Aorta (tissue), 5 donors: ENCODE measurements around the gene KLF18. TPM values are rescaled to one million over a fixed set of nuclear protein-coding genes. Genes with fewer than 3 reads are reported as not detected.

ENCODE experiments used
- ATAC-seq: fragments of 200-7000 bp; cut with Tn5 transposase; one replicate; pipeline ENCODE4 v1.9.1; 2022; ENCODE audit warnings: moderate library complexity; ENCODE audit not compliant: low FRiP score
- DNase-seq, 2 donors: peaks; one replicate each; pipeline ENCODE4 v3.0.0-alpha.2; 2020
- H3K27ac ChIP-seq, 2 donors: one replicate each; pipeline ENCODE4 v1.5.1; 2013; ENCODE audit warnings: low read length in 2 of 2, mild to moderate bottlenecking in 2 of 2, moderate library complexity in 2 of 2, control low read depth in 1 of 2, inconsistent platforms in 1 of 2, low read depth in 1 of 2
- H3K27me3 ChIP-seq, 2 donors: one replicate each; pipeline ENCODE4 v1.6.1; 2013; ENCODE audit warnings: control low read depth in 1 of 2, low read length in 1 of 2, mild to moderate bottlenecking in 1 of 2, moderate library complexity in 1 of 2; ENCODE audit not compliant: insufficient read depth in 2 of 2, control insufficient read depth in 1 of 2
- H3K36me3 ChIP-seq, 2 donors: one replicate each; pipeline ENCODE4 v1.6.1; 2013; ENCODE audit warnings: control low read depth in 1 of 2, low read length in 1 of 2, mild to moderate bottlenecking in 1 of 2; ENCODE audit not compliant: insufficient read depth in 2 of 2, control insufficient read depth in 1 of 2
- H3K4me1 ChIP-seq, 2 donors: one replicate each; pipeline ENCODE4 v1.6.1; 2013; ENCODE audit warnings: low read length in 2 of 2, control low read depth in 1 of 2, mild to moderate bottlenecking in 1 of 2, moderate library complexity in 1 of 2; ENCODE audit not compliant: insufficient read depth in 2 of 2, control insufficient read depth in 1 of 2
- H3K4me3 ChIP-seq, 2 donors: one replicate each; pipeline ENCODE4 v1.5.1; 2013; ENCODE audit warnings: low read length in 2 of 2, control low read depth in 1 of 2, mild to moderate bottlenecking in 1 of 2
- H3K9me3 ChIP-seq: one replicate; pipeline ENCODE4 v1.6.1; 2013; ENCODE audit warnings: mild to moderate bottlenecking, low read length; ENCODE audit not compliant: control insufficient read depth
- WGBS, 2 donors: extraction: QIAGEN DNeasy Blood & Tissue Kit; methylation state at CpG; one replicate each; pipeline ENCODE4 v1.1.7; 2013; 5-methylcytosine and 5-hydroxymethylcytosine counted together
- intact Hi-C, 2 donors: fragments of 100-400 bp; cut with DNase I; formaldehyde crosslinking; loops; one replicate each; pipeline versions ENCODE4 v1.14.2 to v1.15.0; 2022
- polyA plus RNA-seq, 2 donors: library from polyadenylated mRNA; stranded (reverse); fragments of 200-250 nt; gene quantifications; one replicate each; pipeline ENCODE4 v1.2.3, GENCODE V29; 2013
- total RNA-seq, 2 donors: library from RNA; stranded (reverse); fragmentation: NEBNext Ultra II Directional; extraction: Animal tissue kit (Norgen Biotek cat#: 25700); gene quantifications; one replicate each; pipeline ENCODE4 v1.2.1, GENCODE V29; 2021
- donor health status: healthy with polysubstance abuse.
- donor health status: Bipolar disorder and iron deficiency.
- donor health status: DM: no; HTN: no; CAD: no.
- donor health status: DM: no; HTN: no; CAD: no.
- donor health status: DM: yes; HTN: yes; CAD: no.

The KLF18 gene
- total and polyA plus RNA-seq, 4 donors = not detected

- H3K9me3 ChIP-seq = no peaks in the 10 kb centered on the region
- WGBS, 2 donors = 89 to 98% methylated on average over 2 of the region's 2 CpGs
- H3K4me3 ChIP-seq = no peak overlapping the region
- H3K27ac ChIP-seq = no peak overlapping the region
- no peaks in the 10 kb centered on the region for H3K4me1 ChIP-seq
- intact Hi-C loops = no loop called here
- H3K27me3 ChIP-seq = no peaks in the 10 kb centered on the region
- no peak for ATAC-seq
- no peak for DNase-seq
- H3K36me3 ChIP-seq = no peaks in the 10 kb centered on the region
These were observed 28.3 kb downstream of the KLF18 start for GRCh38 chr1:44113095-44113609.

DNA sequence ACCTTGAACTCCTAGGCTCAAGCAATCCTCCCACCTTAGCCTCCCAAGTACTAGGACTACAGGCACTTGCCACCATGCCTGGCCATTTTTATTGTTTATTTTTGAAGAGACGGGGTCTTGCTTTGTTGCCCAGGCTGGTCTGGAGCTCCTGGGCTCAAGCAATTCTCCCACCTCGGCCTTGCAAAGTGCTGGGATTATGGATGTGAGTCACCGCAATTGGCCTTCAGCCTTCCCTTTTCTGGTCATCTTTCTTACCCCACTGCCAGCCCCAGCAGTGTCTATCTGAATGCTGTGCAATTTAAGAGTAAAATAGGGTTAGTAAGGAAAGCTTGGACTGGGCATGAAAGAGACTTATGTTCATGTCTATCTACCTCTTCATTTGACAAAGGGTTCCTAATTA, 28.9 kb downstream of the KLF18 start:
- H3K9me3 ChIP-seq = no peaks in the 10 kb centered on the region
- no peaks in the 10 kb centered on the region for H3K27me3 ChIP-seq
- no peaks in the 10 kb centered on the region for H3K36me3 ChIP-seq
- no peak for DNase-seq
- no peak overlapping the region for H3K4me3 ChIP-seq
- intact Hi-C loops = no loop called here
- WGBS, 2 donors = 80 to 88% methylated on average over 3 of the region's 3 CpGs
- ATAC-seq = no peak
- H3K4me1 ChIP-seq = no peaks in the 10 kb centered on the region
- H3K27ac ChIP-seq = no peak overlapping the region

GRCh38 chr1:44111861-44112260, 29.6 kb downstream of the KLF18 start:
- H3K27me3 ChIP-seq = no peaks in the 10 kb centered on the region
- DNase-seq (no peak), ATAC-seq (no peak)
- intact Hi-C loops = no loop called here
- no peaks in the 10 kb centered on the region for H3K36me3 ChIP-seq
- no peaks in the 10 kb centered on the region for H3K9me3 ChIP-seq
- no peak overlapping the region for H3K27ac ChIP-seq
- H3K4me3 ChIP-seq = no peak overlapping the region
- 82 to 86% methylated on average over 4 of the region's 4 CpGs for WGBS, 2 donors
- H3K4me1 ChIP-seq = no peaks in the 10 kb centered on the region

- WGBS, 2 donors = 95% methylated on average over 5 of the region's 5 CpGs
- intact Hi-C loops = no loop called here
- H3K9me3 ChIP-seq = no peaks in the 10 kb centered on the region
- no peaks in the 10 kb centered on the region for H3K36me3 ChIP-seq
- no peaks in the 10 kb centered on the region for H3K4me1 ChIP-seq
- ATAC-seq (no peak), DNase-seq (no peak)
- no peaks in the 10 kb centered on the region for H3K27me3 ChIP-seq
- H3K27ac ChIP-seq = no peak overlapping the region
- H3K4me3 ChIP-seq = no peak overlapping the region
These were observed 30.5 kb downstream of the KLF18 start for GRCh38 chr1:44110916-44111315.

- H3K27ac ChIP-seq = no peak overlapping the region
- no peaks in the 10 kb centered on the region for H3K4me1 ChIP-seq
- H3K36me3 ChIP-seq = no peaks in the 10 kb centered on the region
- H3K27me3 ChIP-seq = no peaks in the 10 kb centered on the region
- intact Hi-C loops = no loop called here
- WGBS, 2 donors = 96 to 97% methylated on average over 1 of the region's 1 CpG
- no peaks in the 10 kb centered on the region for H3K9me3 ChIP-seq
- DNase-seq = no peak
- no peak overlapping the region for H3K4me3 ChIP-seq
- ATAC-seq = no peak
These were observed 32.5 kb downstream of the KLF18 start for GRCh38 chr1:44108971-44109370.

- 83 to 87% methylated on average over 1 of the region's 1 CpG for WGBS, 2 donors
- Histone ChIP-seq H3K27ac (no peak overlapping the region), H3K9me3 (no peaks in the 10 kb centered on the region), H3K27me3 (no peaks in the 10 kb centered on the region), H3K4me3 (no peak overlapping the region), H3K36me3 (no peaks in the 10 kb centered on the region), H3K4me1 (no peaks in the 10 kb centered on the region)
- ATAC-seq (no peak), DNase-seq (no peak)
- intact Hi-C loops = no loop called here
These were observed 33.2 kb downstream of the KLF18 start for GRCh38 chr1:44108241-44108640.

DNA sequence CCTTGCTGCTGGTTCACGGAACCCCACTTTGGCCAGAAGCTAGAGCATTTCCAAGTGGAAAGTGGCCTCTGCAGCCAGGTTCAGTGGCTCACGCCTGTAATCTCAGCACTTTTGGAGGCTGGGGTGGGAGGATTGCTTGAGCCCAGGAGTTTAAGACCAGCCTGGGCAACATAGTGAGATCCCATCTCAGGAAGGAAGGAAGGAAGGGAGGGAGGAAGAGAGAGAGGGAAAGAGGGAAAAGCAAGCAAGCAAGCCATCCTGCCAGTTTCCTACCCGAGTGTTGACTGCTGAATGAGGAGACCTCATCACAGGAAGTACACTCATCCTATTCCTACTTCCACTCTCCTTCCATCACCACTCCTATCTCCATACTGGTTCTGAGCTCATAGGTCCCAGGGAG, 35.6 kb downstream of the KLF18 start:
- DNase-seq = no peak
- no peaks in the 10 kb centered on the region for H3K27me3 ChIP-seq
- 89 to 97% methylated on average over 3 of the region's 3 CpGs for WGBS, 2 donors
- H3K27ac ChIP-seq = no peak overlapping the region
- ATAC-seq = no peak
- no peak overlapping the region for H3K4me3 ChIP-seq
- no peaks in the 10 kb centered on the region for H3K4me1 ChIP-seq
- H3K36me3 ChIP-seq = no peaks in the 10 kb centered on the region
- intact Hi-C loops = no loop called here
- H3K9me3 ChIP-seq = no peaks in the 10 kb centered on the region

GRCh38 chr1:44103270-44104131, 37.9 kb downstream of the KLF18 start:
- Histone ChIP-seq H3K27ac (no peak overlapping the region), H3K27me3 (no peaks in the 10 kb centered on the region), H3K4me1 (no peaks in the 10 kb centered on the region), H3K9me3 (no peaks in the 10 kb centered on the region), H3K4me3 (no peak overlapping the region), H3K36me3 (no peaks in the 10 kb centered on the region)
- intact Hi-C loops = no loop called here
- ATAC-seq = no peak
- no peak for DNase-seq
- WGBS, 2 donors = 73 to 80% methylated on average over 40 to 46 of the region's 46 CpGs

GRCh38 chr1:44101328-44101727, 40.1 kb downstream of the KLF18 start:
- no peak for ATAC-seq
- no peaks in the 10 kb centered on the region for H3K9me3 ChIP-seq
- DNase-seq = no peak
- 79 to 81% methylated on average over 7 of the region's 7 CpGs for WGBS, 2 donors
- intact Hi-C loops = no loop called here
- H3K36me3 ChIP-seq = no peaks in the 10 kb centered on the region
- no peaks in the 10 kb centered on the region for H3K4me1 ChIP-seq
- no peaks in the 10 kb centered on the region for H3K27me3 ChIP-seq
- H3K27ac ChIP-seq = no peak overlapping the region
- H3K4me3 ChIP-seq = no peak overlapping the region
